D721Med (cell line): ENCODE results near the gene GPR183.

Experiments
- DNase-seq: peaks from one replicate; pipeline ENCODE4 v3.0.0; 2011; ENCODE audit warnings: low spot score; ENCODE audit not compliant: insufficient read length
- FAIRE-seq: peaks from 2 replicates; lab custom pipeline; 2011; peaks lifted over from hg19 to GRCh38; lab: Jason Lieb, UNC
- CTCF ChIP-seq: IDR thresholded peaks from 2 replicates; pipeline ENCODE4 v1.5.1; 2012; ENCODE audit warnings: mild to moderate bottlenecking, control low read depth; ENCODE audit not compliant: insufficient read depth; ENCODE audit errors: missing control alignments

The GPR183 gene

DNA sequence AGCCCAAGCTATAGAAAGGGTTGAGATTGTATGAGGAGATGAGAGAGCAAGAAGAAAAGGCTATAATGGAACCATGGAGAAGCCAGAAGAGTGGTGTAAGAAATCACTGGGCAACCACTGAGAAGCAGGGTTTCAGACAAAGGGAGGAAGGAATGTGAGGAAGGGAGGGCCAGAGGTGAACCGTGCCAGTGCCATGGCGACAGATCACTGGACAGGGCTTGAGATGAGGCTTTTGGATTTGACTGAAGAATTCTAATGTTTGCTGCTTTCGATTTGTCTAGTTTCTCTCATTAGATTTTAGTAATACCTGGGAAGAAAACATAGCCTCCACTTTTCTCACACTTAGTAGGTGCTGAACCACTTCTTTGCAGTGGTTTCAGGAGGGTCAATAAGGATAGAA, 6.3 kb upstream of the GPR183 start:
- FAIRE-seq, result no peak
- no peak for DNase-seq
- TF ChIP-seq CTCF, result no peak

- FAIRE-seq (no peak), DNase-seq (no peak)
- TF ChIP-seq CTCF, result no peak
Measured at GRCh38 chr13:99312493-99312883, 5.3 kb upstream of the GPR183 start.

- no peak for FAIRE-seq
- TF ChIP-seq CTCF, result no peak
- DNase-seq, result no peak
Measured at GRCh38 chr13:99311748-99312492, 4.7 kb upstream of the GPR183 start.

- DNase-seq (no peak), FAIRE-seq (no peak)
- TF ChIP-seq CTCF, result no peak
Measured at GRCh38 chr13:99311137-99311536, 3.9 kb upstream of the GPR183 start.

DNA sequence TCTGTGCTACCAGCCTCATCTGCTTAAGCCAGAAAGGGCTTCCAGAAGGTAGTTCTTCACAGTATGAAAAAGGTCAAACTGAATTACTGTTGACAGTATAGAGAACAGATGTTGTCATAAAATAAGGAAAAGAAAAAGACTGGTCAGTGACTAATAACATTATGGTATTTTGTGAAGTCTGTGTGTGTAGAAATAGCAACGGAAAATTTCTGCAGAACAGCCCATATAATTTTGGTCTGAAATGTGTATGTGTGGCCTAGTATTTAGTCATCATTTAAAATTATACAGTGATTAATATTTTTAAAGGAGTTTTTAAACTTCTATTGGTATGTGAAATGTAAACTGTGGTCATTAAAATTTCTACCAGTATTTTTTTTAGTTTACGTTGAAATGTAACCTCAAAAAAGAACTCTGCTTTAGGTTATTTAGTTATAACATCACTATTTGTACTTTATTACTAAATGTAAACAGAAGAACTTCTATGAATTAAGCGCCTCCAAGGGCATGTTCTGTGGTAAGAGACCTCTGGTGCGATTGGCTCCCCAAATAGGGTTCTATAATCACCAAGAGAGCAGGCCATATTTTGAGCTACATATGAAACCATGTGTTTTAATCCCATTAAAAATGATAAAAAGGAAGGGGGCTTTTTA, 3.3 kb upstream of the GPR183 start:
- FAIRE-seq (no peak), DNase-seq (no peak)
- no peak for TF ChIP-seq CTCF

- no peak for TF ChIP-seq CTCF
- FAIRE-seq, result no peak
- no peak for DNase-seq
Measured at GRCh38 chr13:99308471-99309087, 1.4 kb upstream of the GPR183 start.
